B cell (primary cell): ENCODE measurements around the gene LHX2. TPM values are rescaled to one million over a fixed set of nuclear protein-coding genes. Genes with fewer than 3 reads are reported as not detected.

Experiments
- ATAC-seq: fragments of 200-7000 bp; cut with Tn5 transposase; one replicate; pipeline ENCODE4 v1.10.0; 2021; ENCODE audit warnings: low read depth, mild to moderate bottlenecking, moderate number of reproducible peaks, moderate library complexity
- CTCF ChIA-PET: fragments of 350-600 bp; sonication (Branson Sonifier 250); formaldehyde crosslinking; loops from one replicate; lab custom pipeline; 2021; ENCODE audit warnings: antibody characterized with exemption, inconsistent platforms; lab: Charles Lee
- POLR2A ChIA-PET: fragments of 350-600 bp; sonication (Branson Sonifier 250); formaldehyde crosslinking; loops from one replicate; lab custom pipeline; 2021; ENCODE audit warnings: antibody characterized with exemption; lab: Charles Lee
- DNase-seq: peaks from one replicate; pipeline ENCODE4 v3.0.0; 2013
- H2AFZ ChIP-seq: 2 replicates; pipeline ENCODE4 v1.6.1; 2012; ENCODE audit warnings: mild to moderate bottlenecking, low read depth, low read length; ENCODE audit not compliant: insufficient read depth, poor library complexity, severe bottlenecking
- H3K27ac ChIP-seq, 2 donors: 1 replicate in 1 of 2; 2 replicates in 1 of 2; pipeline ENCODE4 v1.5.1; 2012 to 2013; ENCODE audit warnings: low read length in 2 of 2, mild to moderate bottlenecking in 2 of 2, moderate library complexity in 1 of 2
- H3K27me3 ChIP-seq, 4 experiments: fragments of 200-600 bp in 1 of 4; sonication (generic) in 1 of 4; replicated peaks in 1 of 4; 1 replicate in 2 of 4; 2 replicates in 2 of 4; pipeline versions ENCODE4 v1.6.1 to v1.7.0; 2013 to 2016; ENCODE audit warnings: low read length in 3 of 4, mild to moderate bottlenecking in 2 of 4, mixed read lengths in 1 of 4, moderate library complexity in 1 of 4; ENCODE audit not compliant: insufficient read depth in 4 of 4, control insufficient read depth in 3 of 4; ENCODE audit errors: control extremely low read depth in 1 of 4
- H3K36me3 ChIP-seq, 2 experiments: replicated peaks in 1 of 2; 1 replicate in 1 of 2; 2 replicates in 1 of 2; pipeline versions ENCODE4 v1.6.1 to v1.7.1; 2013; ENCODE audit warnings: low read length in 1 of 2; ENCODE audit not compliant: insufficient read depth in 2 of 2, control insufficient read depth in 1 of 2; ENCODE audit errors: control extremely low read depth in 1 of 2, extremely low read depth in 1 of 2
- H3K4me1 ChIP-seq, 2 donors: fragments of 200-600 bp in 1 of 2; sonication (generic) in 1 of 2; 1 replicate in 1 of 2; 2 replicates in 1 of 2; pipeline versions ENCODE4 v1.5.1 to v1.6.1; 2013 to 2017; ENCODE audit warnings: low read length in 2 of 2; ENCODE audit not compliant: control insufficient read depth in 2 of 2, insufficient read depth in 2 of 2
- H3K4me2 ChIP-seq: replicated peaks from 2 replicates; pipeline ENCODE3; 2012; ENCODE audit warnings: mild to moderate bottlenecking, low read depth, low read length; ENCODE audit not compliant: poor library complexity, severe bottlenecking
- H3K4me3 ChIP-seq, 5 experiments: fragments of 200-600 bp in 1 of 5; sonication (generic) in 1 of 5; 1 replicate in 3 of 5; 2 replicates in 2 of 5; pipeline versions ENCODE4 v1.5.1 to v1.7.0; 2011 to 2016; ENCODE audit warnings: low read length in 4 of 5, mild to moderate bottlenecking in 4 of 5, low read depth in 2 of 5, control low read depth in 1 of 5, moderate library complexity in 1 of 5; ENCODE audit not compliant: insufficient read depth in 1 of 5; ENCODE audit errors: control extremely low read depth in 1 of 5, extremely low read depth in 1 of 5
- H3K79me2 ChIP-seq: fragments of 200-600 bp; sonication (generic); one replicate; pipeline ENCODE4 v1.6.0; 2016; ENCODE audit warnings: low read length; ENCODE audit not compliant: control insufficient read depth, insufficient read depth
- H3K9ac ChIP-seq: fragments of 200-600 bp; sonication (generic); 2 replicates; pipeline ENCODE4 v1.6.1; 2017; ENCODE audit warnings: mild to moderate bottlenecking, low read length, moderate library complexity
- H3K9me3 ChIP-seq, 3 donors: one replicate each; pipeline versions ENCODE4 v1.6.1 to v1.7.1; 2013; ENCODE audit warnings: low read length in 2 of 3; ENCODE audit not compliant: control insufficient read depth in 2 of 3, insufficient read depth in 1 of 3; ENCODE audit errors: control extremely low read depth in 1 of 3
- H4K20me1 ChIP-seq: 2 replicates; pipeline ENCODE4 v1.6.0; 2012; ENCODE audit warnings: mild to moderate bottlenecking, low read length; ENCODE audit not compliant: insufficient read depth, control insufficient read depth, poor library complexity, severe bottlenecking
- H3K27ac Mint-ChIP-seq: one replicate; pipeline ENCODE4 v1.8.0; 2021; ENCODE audit warnings: mixed read lengths
- H3K27me3 Mint-ChIP-seq: one replicate; pipeline ENCODE4 v1.8.0; 2021; ENCODE audit warnings: mixed read lengths
- H3K4me1 Mint-ChIP-seq: one replicate; pipeline ENCODE4 v1.8.0; 2021; ENCODE audit warnings: mixed read lengths
- H3K4me3 Mint-ChIP-seq: one replicate; pipeline ENCODE4 v1.8.0; 2021; ENCODE audit warnings: mixed read lengths
- H3K9me3 Mint-ChIP-seq: one replicate; pipeline ENCODE4 v1.8.0; 2022; ENCODE audit warnings: mixed read lengths; ENCODE audit not compliant: insufficient read depth
- CTCF ChIP-seq: fragments of 200-600 bp; IDR thresholded peaks from one replicate; pipeline ENCODE4 v1.8.0; 2022; ENCODE audit warnings: antibody characterized with exemption, mild to moderate bottlenecking
- EZH2 ChIP-seq: IDR thresholded peaks from 2 replicates; pipeline ENCODE4 v1.6.1; 2012; ENCODE audit warnings: borderline replicate concordance, low read depth, mild to moderate bottlenecking, moderate library complexity, low read length; ENCODE audit not compliant: insufficient read depth, poor library complexity, severe bottlenecking
- WGBS: methylation state at CpG from one replicate; pipeline ENCODE4 v1.1.5; 2013; ENCODE audit warnings: missing lambda C conversion rate; ENCODE audit not compliant: insufficient coverage; 5-methylcytosine and 5-hydroxymethylcytosine counted together
- intact Hi-C: fragments of 100-400 bp; cut with micrococcal nuclease; formaldehyde crosslinking; loops from one replicate; pipeline ENCODE4 v1.10.0; 2022
- polyA plus RNA-seq: library from polyadenylated mRNA; depleted of rRNA; stranded (reverse); fragments of >200 nt; gene quantifications from 2 replicates; pipeline ENCODE4 v1.2.3, GENCODE V29; 2012
- total RNA-seq, 2 donors: library from RNA; stranded (reverse); fragments of 120-200 nt in 1 of 2; gene quantifications; 1 replicate in 1 of 2; 2 replicates in 1 of 2; pipeline versions ENCODE4 v1.2.3 to v1.2.4, GENCODE V29; 2013 to 2022

LHX2 gene
- total and polyA plus RNA-seq, 2 donors (not counting 1 experiment from before 2014, with no cell fraction given), result 0.66 TPM; not detected in 1

GRCh38 chr9:124038790-124039633 is 27.4 kb downstream of the LHX2 start:
- H3K27ac Mint-ChIP-seq, result no peak overlapping the region
- no peaks in the 10 kb centered on the region for H4K20me1 ChIP-seq
- ChIA-PET POLR2A (no interaction called here), CTCF (interaction anchor here (1.1 to 3.9 kb wide), 5 partner anchors 13 to 505 kb away, joined by 3 to 80 read pairs (median 3); no protein-coding TSS in a partner anchor)
- H3K79me2 ChIP-seq, result no peaks in the 10 kb centered on the region
- no peak overlapping the region for H3K27ac ChIP-seq
- intact Hi-C loops, result no loop called here
- H3K4me2 ChIP-seq, result no peak overlapping the region
- WGBS, result 87% methylated on average over 6 of the region's 9 CpGs
- ATAC-seq (no peak), DNase-seq (no peak)
- H3K27me3 Mint-ChIP-seq, result peaks cover 42% of the 10 kb centered on the region
- no peak overlapping the region for H3K4me3 Mint-ChIP-seq
- no peaks in the 10 kb centered on the region for H3K36me3 ChIP-seq
- H3K4me1 Mint-ChIP-seq, result peaks cover 19% of the 10 kb centered on the region
- H3K9me3 ChIP-seq, result peaks cover 0 to 5% (median 0%) of the 10 kb centered on the region in 3 donors
- H3K27me3 ChIP-seq, result peaks cover 0 to 48% (median 17%) of the 10 kb centered on the region in 4 experiments
- TF ChIP-seq EZH2 (no peak), CTCF (no peak)
- no peak overlapping the region for H2AFZ ChIP-seq
- no peak overlapping the region for H3K9ac ChIP-seq
- no peak overlapping the region for H3K4me3 ChIP-seq
- no peaks in the 10 kb centered on the region for H3K9me3 Mint-ChIP-seq
- peaks cover 17% of the 10 kb centered on the region in 2 donors for H3K4me1 ChIP-seq
